Right forelimb (tissue), 1 donor: ENCODE data around the gene SLC35F3.
"Not testable (repeated sequence)": the region's sequence is repeated elsewhere in the genome, so short reads cannot be mapped to it uniquely, and the experiment has no call there.

Source experiments
- DNase-seq: peaks from one replicate; pipeline ENCODE4 v3.0.0-alpha.2; 2018

Gene SLC35F3

GRCh38 chr1:233904633-233905415 is at the start of gene SLC35F3:
Gene SLC35F3 (plus strand): TSS chr1:233904676.
- peak; percentile 47 for DNase-seq

DNA sequence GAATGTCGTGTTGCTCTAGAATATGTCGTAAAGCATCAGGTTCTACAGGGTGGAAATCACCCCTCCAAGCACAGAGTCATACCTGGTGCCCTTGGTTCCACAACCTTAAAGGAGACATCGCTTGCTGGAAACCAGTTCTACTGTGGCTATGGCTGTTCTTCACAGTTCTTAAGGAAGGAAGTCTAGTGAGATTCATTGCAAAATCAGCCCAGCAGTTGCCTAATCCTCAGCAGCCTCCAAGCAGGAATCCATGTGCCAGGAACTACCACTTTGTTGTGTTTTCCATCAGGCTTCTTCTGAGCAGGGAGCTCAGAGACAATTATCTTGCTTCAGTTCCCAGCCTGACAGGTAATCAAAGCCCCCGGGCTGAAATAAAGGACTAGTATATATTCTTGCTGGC is 45.0 kb upstream of the SLC35F3 start:
- DNase-seq = no peak

DNA sequence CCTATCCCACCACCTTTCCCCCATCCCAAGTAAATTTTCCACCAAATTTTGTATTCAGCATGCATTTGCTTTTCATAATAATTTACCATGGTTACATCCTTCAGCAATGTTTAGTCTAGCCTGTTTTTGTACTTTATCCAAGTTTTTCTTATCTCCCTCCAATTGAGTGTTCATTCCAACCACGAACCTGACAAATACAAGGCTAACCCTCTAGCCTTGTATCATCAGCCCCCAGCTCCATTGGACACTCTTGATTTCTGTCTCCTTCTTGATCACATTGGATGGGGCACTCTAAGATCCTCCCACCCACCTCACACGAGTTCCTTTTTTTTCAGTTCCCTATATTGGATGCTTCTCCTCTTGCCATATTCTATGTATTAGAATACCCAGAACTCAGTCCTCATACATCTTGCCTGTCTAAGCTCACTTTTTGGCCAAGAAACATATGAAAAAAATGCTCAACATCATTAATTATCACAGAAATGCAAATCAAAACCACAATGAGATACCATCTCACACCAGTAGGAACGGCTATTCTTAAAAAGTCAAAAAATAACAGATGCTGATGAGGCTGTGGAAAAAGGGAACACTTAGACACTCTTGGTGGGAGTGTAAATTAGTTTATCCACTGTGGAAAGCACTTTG is 40.5 kb upstream of the SLC35F3 start:
- no peak for DNase-seq

DNA sequence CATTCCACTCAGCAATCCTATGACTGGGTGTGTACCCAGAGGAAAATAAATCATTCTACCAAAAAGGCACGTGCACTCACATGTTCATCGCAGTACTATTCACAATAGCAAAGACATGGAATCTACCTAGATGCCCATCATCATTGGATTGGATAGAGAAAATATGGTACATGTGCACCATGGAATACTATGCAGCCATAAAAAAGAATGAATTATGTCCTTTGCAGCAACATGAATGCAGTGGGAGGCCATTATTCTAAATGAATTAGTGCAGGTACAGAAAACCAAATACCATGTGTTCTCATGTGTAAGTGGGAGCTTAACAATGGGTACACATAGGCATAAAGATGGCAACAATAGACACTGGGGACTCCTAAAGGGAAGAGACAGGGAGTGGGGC is 39.9 kb upstream of the SLC35F3 start:
- DNase-seq = no peak

DNA sequence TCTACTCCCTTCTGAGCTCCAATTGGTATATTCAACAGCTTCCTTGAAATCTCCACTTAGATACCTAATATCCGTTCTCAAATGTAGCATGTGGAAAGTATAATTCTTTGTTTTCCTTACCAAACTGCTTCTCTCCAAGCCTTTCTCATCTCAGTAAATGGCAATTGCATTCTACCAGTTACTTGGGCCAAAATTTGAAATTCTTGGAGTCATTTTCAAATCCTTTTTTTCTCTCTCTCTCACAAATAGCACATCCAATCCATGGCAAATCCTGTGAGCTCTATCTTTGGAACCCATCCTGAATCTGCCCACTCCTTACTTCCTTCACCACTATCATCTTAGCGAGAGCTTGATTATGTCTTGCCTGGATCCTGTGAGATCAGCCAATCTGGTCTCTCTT is 39.3 kb upstream of the SLC35F3 start:
- no peak for DNase-seq

GRCh38 chr1:233865902-233866301 is 38.6 kb upstream of the SLC35F3 start:
- DNase-seq = no peak

DNA sequence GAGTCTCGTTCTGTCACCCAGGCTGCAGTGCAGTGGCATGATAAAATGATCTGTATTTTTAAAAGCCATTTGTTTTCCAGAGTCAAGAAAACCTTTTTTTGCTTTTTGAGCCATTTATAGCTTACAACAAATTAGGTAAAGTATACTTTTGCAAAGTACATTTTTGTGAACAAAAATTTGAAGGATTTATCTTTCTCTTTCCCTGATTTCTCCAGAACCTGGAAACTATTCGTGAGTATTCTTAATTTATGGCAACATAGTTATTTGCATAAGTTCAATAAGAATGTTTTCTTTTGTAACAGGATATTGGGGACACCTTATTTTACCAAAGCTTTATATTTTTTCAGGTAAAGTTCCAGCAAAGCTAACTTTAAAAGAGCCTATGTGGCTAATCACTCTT is 37.4 kb upstream of the SLC35F3 start:
- no peak for DNase-seq

DNA sequence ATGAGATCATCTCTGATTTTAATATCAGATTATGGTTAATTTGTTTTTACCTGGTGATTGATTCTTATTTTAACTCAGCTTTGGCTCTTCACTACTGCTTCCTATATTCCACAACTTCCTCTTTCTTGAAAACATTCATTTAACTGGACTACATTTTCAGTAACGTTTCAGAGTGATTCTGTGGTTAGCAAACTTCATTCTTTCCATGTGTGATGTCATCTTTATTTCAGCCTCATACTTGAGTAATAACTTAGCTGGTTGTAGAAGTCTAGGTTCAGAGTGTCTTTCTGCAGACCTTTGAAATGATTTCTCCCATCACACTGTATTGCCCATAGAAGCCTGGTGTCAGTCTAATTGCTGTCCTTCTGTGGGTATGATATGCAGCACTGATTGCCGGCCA is 36.0 kb upstream of the SLC35F3 start:
- no peak for DNase-seq

DNA sequence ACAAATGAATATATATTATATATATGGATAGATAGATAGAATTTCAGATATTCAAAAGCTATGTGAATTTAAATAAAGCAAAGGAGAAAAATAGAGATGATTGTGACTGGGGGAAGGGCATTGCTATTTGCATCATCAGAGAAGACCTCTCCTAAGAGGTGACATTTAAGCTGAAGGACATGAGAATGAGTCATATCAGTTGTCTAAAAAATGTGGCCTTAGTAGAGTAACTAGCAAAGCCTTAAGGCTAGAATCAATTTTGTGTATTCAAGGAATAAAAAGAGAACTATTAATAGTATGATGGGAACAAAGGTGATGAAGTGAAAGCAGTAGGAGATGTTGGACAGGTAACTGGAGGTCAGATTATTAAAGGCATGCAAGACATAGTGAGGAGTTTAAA is 34.8 kb upstream of the SLC35F3 start:
- no peak for DNase-seq

- DNase-seq = no peak
Measured at GRCh38 chr1:233873666-233874065, 30.8 kb upstream of the SLC35F3 start.

- DNase-seq = no peak
Measured at GRCh38 chr1:233879841-233880240, 24.6 kb upstream of the SLC35F3 start.

- DNase-seq = no peak
Measured at GRCh38 chr1:233883671-233884070, 20.8 kb upstream of the SLC35F3 start.

GRCh38 chr1:233884461-233885151 is 19.9 kb upstream of the SLC35F3 start:
- DNase-seq = no peak

- DNase-seq = no peak
Measured at GRCh38 chr1:233885196-233885920, 19.1 kb upstream of the SLC35F3 start.

GRCh38 chr1:233891151-233891550 is 13.3 kb upstream of the SLC35F3 start:
- not testable (repeated sequence) for DNase-seq

DNA sequence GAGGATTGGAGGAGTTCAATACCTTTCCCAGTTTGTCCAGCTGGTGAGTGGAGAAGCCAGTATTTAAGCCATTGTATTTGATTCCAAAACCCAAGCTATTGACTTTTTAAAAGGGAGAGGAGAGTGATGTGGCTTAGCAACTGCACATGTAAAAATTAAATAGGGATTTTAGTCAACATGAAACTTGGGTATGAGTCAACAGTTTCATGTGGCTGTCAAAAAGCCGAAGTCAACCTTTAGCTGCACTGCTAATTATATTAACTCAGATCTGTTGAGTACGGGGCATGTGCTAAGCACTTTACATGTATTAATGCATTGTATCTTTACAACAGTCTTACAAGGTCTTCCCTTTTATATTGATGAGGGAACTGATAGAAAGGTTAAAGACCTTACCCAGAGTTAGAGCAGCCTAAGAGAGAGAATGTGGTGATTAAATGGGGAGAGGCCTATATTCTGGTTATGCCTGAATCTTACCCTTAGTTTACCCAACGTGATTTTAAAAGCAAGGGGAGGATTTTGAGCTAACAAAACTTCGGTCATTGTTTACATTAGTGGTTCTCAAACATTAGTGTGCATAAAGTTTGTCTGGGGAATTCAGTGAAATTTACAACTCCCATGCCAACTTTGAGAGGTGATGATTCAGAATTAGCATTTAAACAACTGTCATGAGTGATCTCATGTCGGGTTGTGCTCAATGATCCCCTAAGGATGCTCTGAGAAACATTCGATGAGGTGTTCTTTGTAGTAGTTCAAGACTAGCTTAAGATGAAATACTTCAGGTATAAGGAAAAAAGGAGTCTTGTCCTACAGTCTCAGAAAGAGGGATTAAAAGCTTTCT is 6.9 kb upstream of the SLC35F3 start:
- no peak for DNase-seq

DNA sequence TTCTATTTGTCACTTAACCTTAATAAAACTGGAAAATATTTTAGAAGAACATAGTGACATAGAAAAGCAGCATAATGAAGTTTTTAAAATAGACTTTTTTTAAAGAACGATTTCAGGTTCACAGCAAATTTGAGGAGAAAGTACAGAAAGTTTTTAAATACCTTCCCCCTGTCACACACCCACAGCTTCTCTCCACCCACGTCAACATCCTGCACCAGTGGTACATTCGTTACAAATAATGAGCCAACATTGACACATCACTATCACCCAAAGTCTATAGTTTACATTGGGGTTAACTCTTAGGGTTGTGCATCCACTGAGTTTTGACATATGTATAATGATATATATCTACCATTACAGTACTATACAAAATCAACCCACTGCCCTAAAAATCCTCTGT is 3.0 kb upstream of the SLC35F3 start:
- no peak for DNase-seq

DNA sequence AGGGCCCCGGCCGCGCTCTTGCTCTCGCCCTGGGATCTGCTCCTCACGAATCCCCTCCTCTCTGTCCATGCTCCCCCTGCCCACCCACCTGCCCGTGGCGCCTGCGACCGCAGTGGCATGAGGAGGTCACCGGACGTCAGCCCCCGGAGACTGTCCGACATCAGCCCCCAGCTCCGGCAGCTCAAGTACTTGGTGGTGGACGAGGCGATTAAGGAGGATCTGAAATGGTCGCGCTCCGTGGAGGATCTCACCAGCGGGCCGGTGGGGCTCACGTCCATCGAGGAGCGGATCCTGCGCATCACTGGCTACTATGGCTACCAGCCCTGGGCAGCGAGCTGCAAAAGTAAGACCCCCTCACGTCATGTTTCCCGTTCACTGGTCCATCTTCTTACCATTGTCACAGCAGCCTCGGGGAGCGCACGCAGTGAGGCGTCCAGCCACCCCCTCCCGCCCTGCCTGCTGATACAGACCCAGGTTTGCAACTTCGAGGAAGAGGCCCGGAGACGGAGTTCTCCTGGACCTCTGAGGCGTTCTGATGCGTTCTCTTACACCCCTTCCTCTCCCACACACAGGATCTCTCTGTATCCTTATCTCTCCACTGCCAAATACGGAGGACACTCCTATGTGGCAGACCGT is 1.1 kb downstream of the SLC35F3 start:
- DNase-seq = no peak

GRCh38 chr1:233907151-233907550 is 2.7 kb downstream of the SLC35F3 start:
- no peak for DNase-seq

DNA sequence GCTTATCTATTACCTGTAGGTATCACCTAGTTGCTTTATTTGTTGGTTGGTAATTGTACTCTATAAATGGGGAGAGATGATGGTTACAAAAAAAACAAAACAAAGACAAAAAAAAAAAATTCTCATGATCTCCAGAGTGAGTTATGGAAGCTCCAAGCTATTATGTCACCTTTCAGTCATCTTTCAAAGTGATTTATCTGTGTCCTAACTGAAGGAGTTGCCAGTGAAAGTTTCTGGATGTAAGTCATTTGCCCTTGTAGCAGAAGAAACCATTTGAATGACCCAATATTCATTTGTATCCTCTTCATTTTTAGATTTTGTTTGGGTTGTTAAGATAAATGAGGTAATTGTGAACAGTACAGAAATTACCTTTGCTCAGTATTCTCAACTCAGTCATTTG is 3.6 kb downstream of the SLC35F3 start:
- DNase-seq = no peak

- no peak for DNase-seq
Measured at GRCh38 chr1:233909195-233909594, 4.7 kb downstream of the SLC35F3 start.

- DNase-seq = no peak
Measured at GRCh38 chr1:233912447-233912846, 8.0 kb downstream of the SLC35F3 start.
